ENCODE data around the gene IER2.
"Not testable (repeated sequence)": the region's sequence is repeated elsewhere in the genome, so short reads cannot be mapped to it uniquely, and the experiment has no call there.

The IER2 gene

DNA sequence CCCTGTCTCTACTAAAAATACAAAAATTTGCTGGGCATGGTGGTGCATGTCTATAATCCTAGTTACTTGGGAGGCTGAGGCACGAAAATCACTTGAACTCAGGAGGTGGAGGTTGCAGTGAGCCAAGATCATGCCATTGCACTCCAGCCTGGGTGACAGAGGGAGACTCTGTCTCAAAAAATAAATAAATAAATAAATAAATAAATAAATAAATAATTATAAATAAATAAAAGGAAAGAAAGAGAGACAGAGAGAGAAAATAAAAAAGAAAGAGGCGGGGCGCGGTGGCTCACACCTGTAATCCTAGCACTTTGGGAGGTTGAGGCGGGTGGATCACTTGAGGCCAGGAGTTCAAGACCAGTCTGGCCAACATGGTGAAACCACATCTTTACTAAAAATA, 27.4 kb downstream of the IER2 start:
- not testable (repeated sequence) for H3K36me3 ChIP-seq (ENCODE audit: insufficient read depth, low read depth, low read length); H3K27ac ChIP-seq (ENCODE audit: low read length); H3K4me1 ChIP-seq (ENCODE audit: insufficient read depth, low read length); H3K27me3 ChIP-seq (ENCODE audit: insufficient read depth, low read length); H3K9ac ChIP-seq (ENCODE audit: low read depth, low read length); H3K9me3 ChIP-seq (ENCODE audit: insufficient read depth, low read depth, low read length); H3K4me3 ChIP-seq (ENCODE audit: low read length)

DNA sequence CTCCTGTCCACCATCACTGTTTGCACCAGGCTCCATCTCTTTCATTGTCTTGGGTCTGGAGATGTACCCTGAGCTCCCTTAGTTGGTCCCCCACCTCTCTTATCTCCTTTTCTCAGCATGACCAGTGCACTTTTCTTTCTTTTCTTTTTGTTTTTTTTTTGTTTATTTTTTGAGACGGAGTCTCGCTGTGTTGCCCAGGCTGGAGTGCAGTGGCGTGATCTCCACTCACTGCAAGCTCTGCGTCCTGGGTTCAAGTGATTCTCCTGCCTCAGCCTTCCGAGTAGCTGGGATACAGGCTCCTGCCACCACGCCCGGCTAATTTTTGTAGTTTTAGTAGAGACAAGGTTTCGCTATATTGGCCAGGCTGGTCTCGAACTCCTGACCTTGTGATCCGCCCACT, 28.1 kb downstream of the IER2 start:
- H3K27me3 ChIP-seq (ENCODE audit: insufficient read depth, low read length); H3K4me3 ChIP-seq (ENCODE audit: low read length); H3K4me1 ChIP-seq (ENCODE audit: insufficient read depth, low read length): not testable (repeated sequence)

DNA sequence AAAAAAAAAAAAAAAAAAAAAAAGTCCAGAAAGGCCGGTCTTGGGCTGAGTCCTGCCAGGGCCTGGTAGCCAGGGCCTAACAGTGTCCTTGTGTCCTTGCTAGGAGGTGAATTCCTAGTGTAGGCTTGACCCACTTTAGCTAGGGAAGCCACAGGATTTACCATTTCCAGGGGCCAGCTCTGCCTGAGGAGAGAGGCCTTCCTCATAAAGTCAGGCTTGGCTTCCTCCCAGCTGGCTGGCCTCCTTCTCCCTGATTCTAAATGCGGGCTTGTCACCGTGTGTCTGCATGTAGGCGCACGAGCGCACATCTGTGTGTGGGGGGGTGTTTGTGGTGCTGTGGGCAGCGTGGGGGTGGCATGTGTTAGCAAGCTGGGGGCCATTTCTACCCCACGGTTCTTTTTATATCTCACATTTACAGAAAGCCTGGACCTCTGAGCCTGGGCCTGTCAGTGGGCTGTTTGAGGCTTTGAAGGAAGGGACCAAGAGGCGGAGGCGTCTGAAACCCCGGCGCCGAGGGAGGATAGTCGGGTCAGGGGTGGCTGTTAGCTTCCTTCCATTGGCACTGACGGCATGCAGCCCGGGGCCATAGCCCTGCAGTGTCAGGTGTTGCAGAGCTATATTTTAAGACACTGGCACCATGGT, 31.7 kb downstream of the IER2 start:
- Histone ChIP-seq H3K27me3 (ENCODE audit: insufficient read depth, low read length) (no peaks in the 10 kb centered on the region), H3K4me1 (ENCODE audit: insufficient read depth, low read length) (no peaks in the 10 kb centered on the region), H3K27ac (ENCODE audit: low read length) (no peak overlapping the region), H3K9me3 (ENCODE audit: insufficient read depth, low read depth, low read length) (no peaks in the 10 kb centered on the region), H3K4me3 (ENCODE audit: low read length) (no peak overlapping the region), H3K9ac (ENCODE audit: low read depth, low read length) (no peak overlapping the region), H3K36me3 (ENCODE audit: insufficient read depth, low read depth, low read length) (no peaks in the 10 kb centered on the region)

More for the DNA sequence above, 28.1 kb downstream of the IER2 start:
- not testable (repeated sequence) for H3K36me3 ChIP-seq (ENCODE audit: insufficient read depth, low read depth, low read length); H3K27ac ChIP-seq (ENCODE audit: low read length); H3K9me3 ChIP-seq (ENCODE audit: insufficient read depth, low read depth, low read length); H3K9ac ChIP-seq (ENCODE audit: low read depth, low read length)

DNA sequence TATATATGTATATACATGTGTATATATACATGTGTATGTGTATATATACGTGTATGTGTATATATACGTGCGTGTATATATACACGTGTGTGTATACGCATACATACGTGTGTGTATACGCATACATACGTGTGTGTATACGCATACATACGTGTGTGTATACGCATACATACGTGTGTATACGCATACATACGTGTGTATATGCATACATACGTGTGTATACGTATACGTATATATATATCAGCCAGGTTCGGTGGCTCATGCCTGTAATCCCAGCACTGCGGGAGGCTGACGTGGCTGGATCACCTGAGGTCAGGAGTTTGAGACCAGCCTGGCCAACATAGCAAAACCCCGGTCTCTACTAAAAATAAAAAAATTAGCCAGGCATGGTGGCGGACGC, 34.7 kb downstream of the IER2 start:
- not testable (repeated sequence) for H3K4me1 ChIP-seq (ENCODE audit: insufficient read depth, low read length); H3K27me3 ChIP-seq (ENCODE audit: insufficient read depth, low read length); H3K27ac ChIP-seq (ENCODE audit: low read length); H3K36me3 ChIP-seq (ENCODE audit: insufficient read depth, low read depth, low read length); H3K4me3 ChIP-seq (ENCODE audit: low read length); H3K9me3 ChIP-seq (ENCODE audit: insufficient read depth, low read depth, low read length); H3K9ac ChIP-seq (ENCODE audit: low read depth, low read length)

DNA sequence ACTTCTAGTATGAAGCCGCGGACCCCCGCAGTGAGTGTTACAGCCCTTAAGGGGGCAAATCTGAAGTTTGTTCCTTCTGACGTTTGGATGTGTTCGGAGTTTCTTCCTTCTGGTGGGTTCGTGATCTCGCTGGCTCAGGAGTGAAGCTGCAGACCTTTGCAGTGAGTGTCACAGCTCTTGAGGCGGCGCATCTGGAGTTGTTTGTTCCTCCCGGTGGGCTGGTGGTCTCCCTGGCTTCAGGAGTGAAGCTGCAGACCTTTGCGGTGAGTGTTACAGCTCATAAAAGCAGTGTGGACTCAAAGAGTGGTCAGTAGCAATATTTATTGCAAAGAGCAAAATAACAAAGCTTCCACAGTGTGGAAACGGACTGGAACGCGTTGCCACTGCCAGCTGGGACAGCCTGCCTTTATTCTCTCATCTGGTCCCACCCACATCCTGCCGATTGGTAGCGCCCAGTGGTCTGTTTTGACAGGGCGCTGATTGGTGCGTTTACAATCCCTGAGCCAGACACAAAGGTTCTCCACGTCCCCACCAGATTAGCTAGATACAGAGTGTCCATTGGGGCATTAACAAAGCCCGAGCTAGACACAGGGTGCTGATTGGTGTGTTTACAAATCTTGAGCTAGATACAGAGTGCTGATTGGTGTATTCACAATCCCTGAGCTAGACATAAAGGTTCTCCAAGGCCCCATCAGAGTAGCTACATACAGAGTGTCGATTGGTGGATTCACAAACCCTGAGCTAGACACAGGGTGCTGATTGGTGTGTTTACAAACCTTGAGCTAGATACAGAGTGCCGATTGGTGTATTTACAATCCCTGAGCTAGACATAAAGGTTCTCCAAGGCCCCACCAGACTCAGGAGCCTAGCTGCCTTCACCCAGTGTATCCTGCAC, 35.8 kb downstream of the IER2 start:
- H3K4me3 ChIP-seq (ENCODE audit: low read length); H3K27me3 ChIP-seq (ENCODE audit: insufficient read depth, low read length); H3K9me3 ChIP-seq (ENCODE audit: insufficient read depth, low read depth, low read length); H3K36me3 ChIP-seq (ENCODE audit: insufficient read depth, low read depth, low read length); H3K9ac ChIP-seq (ENCODE audit: low read depth, low read length); H3K27ac ChIP-seq (ENCODE audit: low read length); H3K4me1 ChIP-seq (ENCODE audit: insufficient read depth, low read length): not testable (repeated sequence)

DNA sequence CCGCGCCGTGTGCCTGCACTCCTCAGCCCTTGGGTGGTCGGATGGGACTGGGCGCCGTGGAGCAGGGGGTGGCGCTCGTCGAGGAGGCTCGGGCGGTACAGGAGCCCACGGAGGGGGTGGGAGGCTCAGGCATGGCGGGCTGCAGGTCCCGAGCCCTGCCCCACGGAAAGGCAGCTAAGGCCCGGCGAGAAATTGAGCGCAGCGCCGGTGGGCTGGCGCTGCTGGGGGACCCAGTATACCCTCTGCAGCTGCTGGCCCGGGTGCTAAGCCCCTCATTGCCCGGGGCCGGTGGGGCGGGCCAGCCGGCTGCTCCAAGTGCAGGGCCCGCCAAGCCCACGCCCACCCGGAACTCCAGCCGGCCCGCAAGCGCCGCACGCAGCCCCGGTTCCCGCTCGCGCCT, 36.5 kb downstream of the IER2 start:
- not testable (repeated sequence) for H3K9me3 ChIP-seq (ENCODE audit: insufficient read depth, low read depth, low read length); H3K4me1 ChIP-seq (ENCODE audit: insufficient read depth, low read length); H3K27me3 ChIP-seq (ENCODE audit: insufficient read depth, low read length); H3K9ac ChIP-seq (ENCODE audit: low read depth, low read length); H3K36me3 ChIP-seq (ENCODE audit: insufficient read depth, low read depth, low read length); H3K27ac ChIP-seq (ENCODE audit: low read length); H3K4me3 ChIP-seq (ENCODE audit: low read length)

DNA sequence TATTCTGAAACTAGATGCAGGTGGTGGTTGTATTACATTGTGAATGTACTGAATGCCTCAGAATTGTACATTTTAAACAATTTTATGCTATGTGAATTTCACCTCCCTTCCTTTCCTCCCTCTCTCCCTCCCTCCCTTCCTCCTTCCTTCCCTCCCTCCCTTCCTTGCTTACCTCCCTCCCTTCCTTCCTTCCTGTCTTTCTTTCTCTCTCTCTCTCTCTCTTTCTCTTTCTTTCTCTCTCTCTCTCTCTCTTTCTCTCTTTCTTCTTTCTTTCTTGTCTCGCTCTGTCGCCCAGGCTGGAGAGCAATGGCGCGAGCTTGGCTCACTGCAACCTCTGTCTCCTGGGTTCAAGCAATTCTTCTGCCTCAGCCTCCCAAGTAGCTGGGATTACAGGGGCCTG, 37.2 kb downstream of the IER2 start:
- no peaks in the 10 kb centered on the region for H3K36me3 ChIP-seq (ENCODE audit: insufficient read depth, low read depth, low read length)
- no peaks in the 10 kb centered on the region; the same call in 1 of the 2 replicates for H3K4me1 ChIP-seq (ENCODE audit: insufficient read depth, low read length)
- H3K9me3 ChIP-seq (ENCODE audit: insufficient read depth, low read depth, low read length): no peaks in the 10 kb centered on the region
- no peak overlapping the region for H3K27ac ChIP-seq (ENCODE audit: low read length)
- H3K4me3 ChIP-seq (ENCODE audit: low read length): no peak overlapping the region
- H3K9ac ChIP-seq (ENCODE audit: low read depth, low read length): no peak overlapping the region
- no peaks in the 10 kb centered on the region for H3K27me3 ChIP-seq (ENCODE audit: insufficient read depth, low read length)

DNA sequence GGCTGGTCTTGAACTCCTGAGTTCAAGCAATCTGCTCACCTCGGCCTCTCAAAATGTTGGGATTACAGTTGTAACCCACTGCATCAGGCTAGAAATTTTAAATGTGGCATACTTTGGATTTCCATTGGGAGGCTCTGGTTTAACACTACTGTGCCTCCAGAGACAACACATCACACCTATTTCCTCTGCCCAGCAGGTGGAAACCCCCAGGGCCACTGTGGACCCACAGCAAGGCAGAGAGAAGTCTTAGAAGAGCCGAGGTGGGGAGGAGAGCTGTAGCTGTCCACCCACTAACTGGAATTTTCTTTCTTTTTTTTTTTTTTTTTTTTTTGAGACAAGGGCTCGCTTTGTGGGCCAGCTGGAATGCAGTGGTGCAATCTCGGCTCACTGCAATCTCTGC, 39.4 kb downstream of the IER2 start:
- no peak overlapping the region for H3K27ac ChIP-seq (ENCODE audit: low read length)
- no peaks in the 10 kb centered on the region; the same call in 1 of the 2 replicates for H3K4me1 ChIP-seq (ENCODE audit: insufficient read depth, low read length)
- H3K4me3 ChIP-seq (ENCODE audit: low read length): no peak overlapping the region
- no peak overlapping the region for H3K9ac ChIP-seq (ENCODE audit: low read depth, low read length)
- H3K27me3 ChIP-seq (ENCODE audit: insufficient read depth, low read length): no peaks in the 10 kb centered on the region
- no peaks in the 10 kb centered on the region for H3K36me3 ChIP-seq (ENCODE audit: insufficient read depth, low read depth, low read length)
- no peaks in the 10 kb centered on the region for H3K9me3 ChIP-seq (ENCODE audit: insufficient read depth, low read depth, low read length)

DNA sequence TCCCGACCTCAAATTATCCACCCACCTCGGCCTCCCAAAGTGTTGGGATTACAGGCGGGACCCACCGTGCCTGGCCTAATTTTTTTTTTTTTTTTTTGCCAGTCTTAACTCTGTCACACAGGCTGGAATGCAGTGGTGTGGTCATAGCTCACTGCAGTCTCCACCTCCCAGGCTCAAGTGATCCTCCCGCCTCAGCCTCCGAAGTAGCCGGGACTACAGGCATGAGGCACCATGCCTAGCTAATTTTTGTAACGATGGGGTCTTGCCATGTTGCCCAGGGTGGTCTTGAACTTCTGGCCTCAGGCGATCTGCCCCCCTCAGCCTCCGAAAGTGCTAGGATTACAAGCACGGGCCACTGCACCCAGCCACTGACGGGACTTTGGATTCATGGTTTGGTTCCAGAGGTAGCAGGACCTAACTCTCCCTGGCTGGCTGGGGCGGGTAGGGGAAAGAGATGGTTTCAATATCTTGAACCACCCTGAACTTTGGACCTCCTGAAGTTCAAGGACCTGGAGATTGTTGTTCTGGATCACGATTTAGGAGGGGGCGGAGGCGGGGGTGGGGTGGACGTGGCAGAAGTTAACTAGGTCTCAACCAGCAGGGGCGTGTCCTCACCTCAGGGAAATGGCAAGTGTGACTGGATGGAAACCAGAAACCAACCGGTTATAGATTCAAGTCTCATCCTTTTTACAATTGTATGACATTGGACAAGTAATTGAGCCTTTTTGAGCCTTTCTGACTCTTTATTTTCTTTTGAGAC, 40.8 kb downstream of the IER2 start:
- no peak overlapping the region for H3K4me3 ChIP-seq (ENCODE audit: low read length)
- no peaks in the 10 kb centered on the region; the same call in 1 of the 2 replicates for H3K4me1 ChIP-seq (ENCODE audit: insufficient read depth, low read length)
- no peak overlapping the region for H3K9ac ChIP-seq (ENCODE audit: low read depth, low read length)

DNA sequence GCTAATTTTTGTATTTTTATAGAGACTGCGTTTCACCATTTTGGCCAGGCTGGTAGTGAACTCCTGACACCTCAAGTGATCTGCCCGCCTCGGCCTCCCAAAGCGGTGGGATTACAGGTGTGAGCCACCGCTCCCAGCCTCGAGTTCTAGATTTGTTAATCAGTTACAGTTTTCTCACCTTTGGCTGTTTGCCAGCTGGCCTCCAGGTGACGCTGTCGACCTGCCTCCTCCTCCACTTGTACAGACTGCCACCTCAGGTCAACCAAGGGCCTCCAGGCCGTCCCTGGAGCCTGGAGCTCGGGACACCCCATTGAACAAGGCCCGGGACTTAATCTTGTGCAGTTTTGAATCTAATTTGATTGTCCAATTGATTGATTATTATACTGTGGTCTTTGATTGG, 45.5 kb downstream of the IER2 start:
- no peaks in the 10 kb centered on the region for H3K27me3 ChIP-seq (ENCODE audit: insufficient read depth, low read length)
- no peaks in the 10 kb centered on the region for H3K9me3 ChIP-seq (ENCODE audit: insufficient read depth, low read depth, low read length)
- H3K36me3 ChIP-seq (ENCODE audit: insufficient read depth, low read depth, low read length): no peaks in the 10 kb centered on the region
- no peaks in the 10 kb centered on the region for H3K4me1 ChIP-seq (ENCODE audit: insufficient read depth, low read length)
- no peak overlapping the region for H3K27ac ChIP-seq (ENCODE audit: low read length)
- H3K9ac ChIP-seq (ENCODE audit: low read depth, low read length): no peak overlapping the region
- no peak overlapping the region for H3K4me3 ChIP-seq (ENCODE audit: low read length)

More for the DNA sequence above, 40.8 kb downstream of the IER2 start:
- no peaks in the 10 kb centered on the region for H3K9me3 ChIP-seq (ENCODE audit: insufficient read depth, low read depth, low read length)
- H3K36me3 ChIP-seq (ENCODE audit: insufficient read depth, low read depth, low read length): no peaks in the 10 kb centered on the region
- H3K27me3 ChIP-seq (ENCODE audit: insufficient read depth, low read length): no peaks in the 10 kb centered on the region
- H3K27ac ChIP-seq (ENCODE audit: low read length): no peak overlapping the region

DNA sequence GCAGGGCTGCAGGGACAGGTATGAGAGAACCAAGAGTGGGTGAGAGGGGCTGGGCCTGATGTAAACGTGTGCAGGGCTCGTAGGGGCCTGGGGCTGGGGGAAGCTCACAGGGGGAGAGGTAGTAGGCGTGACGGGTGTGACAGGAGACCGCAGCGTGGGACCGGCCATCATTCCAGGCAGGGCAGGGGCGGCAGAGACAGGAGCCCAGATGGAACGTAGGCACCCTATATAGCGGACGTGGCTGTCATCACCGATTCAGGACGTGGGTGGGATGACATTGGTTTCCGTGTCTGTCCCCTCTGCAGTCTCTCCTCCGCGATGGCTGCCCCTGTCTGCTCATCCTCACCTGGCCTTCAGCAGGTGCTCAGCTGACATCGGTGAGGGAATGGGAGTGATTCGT, 48.4 kb downstream of the IER2 start:
- no peaks in the 10 kb centered on the region for H3K27me3 ChIP-seq (ENCODE audit: insufficient read depth, low read length)
- H3K27ac ChIP-seq (ENCODE audit: low read length): no peak overlapping the region
- no peaks in the 10 kb centered on the region for H3K4me1 ChIP-seq (ENCODE audit: insufficient read depth, low read length)
- H3K9me3 ChIP-seq (ENCODE audit: insufficient read depth, low read depth, low read length): no peaks in the 10 kb centered on the region
- H3K9ac ChIP-seq (ENCODE audit: low read depth, low read length): no peak overlapping the region
- no peak overlapping the region for H3K4me3 ChIP-seq (ENCODE audit: low read length)
- no peaks in the 10 kb centered on the region for H3K36me3 ChIP-seq (ENCODE audit: insufficient read depth, low read depth, low read length)

DNA sequence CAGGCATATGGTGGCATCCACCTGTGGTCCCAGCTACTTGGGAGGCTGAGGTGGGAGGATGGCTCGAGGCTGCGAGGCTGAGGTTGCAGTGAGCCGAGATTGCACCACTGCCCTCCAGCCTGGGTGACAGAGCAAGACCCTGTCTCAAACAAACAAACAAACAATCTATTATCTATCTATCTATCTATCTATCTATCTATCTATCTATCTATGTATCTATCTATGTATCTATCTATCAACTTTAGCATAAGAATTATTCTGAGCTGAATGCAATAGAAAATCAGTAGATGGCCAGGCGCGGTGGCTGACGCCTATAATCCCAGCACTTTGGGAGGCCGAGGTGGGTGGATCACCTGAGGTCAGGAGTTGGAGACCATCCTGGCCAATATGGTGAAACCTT, 51.9 kb downstream of the IER2 start:
- not testable (repeated sequence) for H3K9ac ChIP-seq (ENCODE audit: low read depth, low read length); H3K27ac ChIP-seq (ENCODE audit: low read length); H3K4me1 ChIP-seq (ENCODE audit: insufficient read depth, low read length); H3K36me3 ChIP-seq (ENCODE audit: insufficient read depth, low read depth, low read length); H3K4me3 ChIP-seq (ENCODE audit: low read length); H3K9me3 ChIP-seq (ENCODE audit: insufficient read depth, low read depth, low read length); H3K27me3 ChIP-seq (ENCODE audit: insufficient read depth, low read length)
